ENCODE measurements around the gene KRT17.
"Not testable (repeated sequence)": the region's sequence is repeated elsewhere in the genome, so short reads cannot be mapped to it uniquely, and the experiment has no call there.

KRT17 gene

GRCh38 chr17:41653892-41654677 is 29.7 kb upstream of the KRT17 start:
- DNase-seq, result peak in 1 of 2 experiments; percentile 73

GRCh38 chr17:41653421-41653820 is 29.0 kb upstream of the KRT17 start:
- no peak for DNase-seq

DNA sequence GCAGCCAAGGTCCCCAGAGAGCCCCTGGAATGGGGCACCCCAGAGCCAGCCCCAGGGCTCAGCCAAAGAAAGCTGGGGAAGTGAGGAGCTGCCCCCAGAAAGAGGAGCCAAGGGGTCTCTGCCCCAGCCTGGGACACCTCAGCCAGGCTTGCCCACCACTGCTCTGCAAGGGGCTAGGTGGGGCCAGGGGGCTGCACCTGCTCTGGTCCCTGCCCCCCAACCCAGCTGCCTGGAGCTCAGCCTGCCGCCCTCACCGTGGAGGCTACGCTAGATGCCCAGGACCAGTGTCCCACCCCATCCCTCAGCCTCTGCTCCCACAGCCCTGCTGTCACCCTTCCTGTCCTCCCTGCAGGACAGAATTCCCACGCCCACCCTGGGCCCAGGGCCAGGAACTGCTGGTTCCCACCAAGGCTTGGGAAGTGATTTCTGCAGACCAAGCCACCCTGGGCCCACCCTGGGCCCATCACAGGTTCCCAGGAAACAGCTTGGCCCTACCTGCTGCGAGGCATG is 28.1 kb upstream of the KRT17 start:
- DNase-seq, result no peak

DNA sequence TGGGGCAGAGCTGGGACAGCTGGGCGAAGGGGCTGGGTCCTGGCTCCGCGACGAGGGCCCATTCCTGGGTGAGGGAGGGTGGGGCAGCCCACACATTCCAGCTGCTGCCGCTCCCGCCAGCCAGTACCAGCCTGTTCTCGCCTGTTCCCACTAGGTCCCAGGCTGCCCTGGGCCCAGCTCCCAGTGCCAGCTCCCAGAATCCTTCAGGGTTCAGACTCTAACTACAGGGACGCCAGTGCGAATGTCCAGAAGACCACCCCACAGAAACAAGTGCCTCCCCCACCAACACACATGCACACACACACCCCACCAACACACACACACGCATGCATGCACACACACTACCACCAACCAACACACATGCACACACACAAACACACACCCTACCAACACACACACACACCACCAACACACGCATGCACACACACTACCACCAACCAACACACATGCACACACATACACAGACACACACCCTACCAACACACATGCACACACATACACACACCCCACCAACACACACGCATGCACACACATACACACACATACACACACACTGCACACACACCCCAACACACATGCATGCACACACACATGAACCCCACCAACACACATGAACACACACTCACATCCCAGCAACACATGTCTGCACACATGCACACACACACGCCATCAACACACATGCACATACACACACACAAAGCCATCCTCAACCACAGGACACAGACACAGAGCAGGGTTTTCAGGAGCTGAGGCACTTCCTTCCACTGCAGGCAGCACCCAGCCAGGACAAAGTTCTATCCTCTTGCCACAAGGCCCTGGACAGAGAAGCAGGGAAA is 27.5 kb upstream of the KRT17 start:
- DNase-seq, result no peak

DNA sequence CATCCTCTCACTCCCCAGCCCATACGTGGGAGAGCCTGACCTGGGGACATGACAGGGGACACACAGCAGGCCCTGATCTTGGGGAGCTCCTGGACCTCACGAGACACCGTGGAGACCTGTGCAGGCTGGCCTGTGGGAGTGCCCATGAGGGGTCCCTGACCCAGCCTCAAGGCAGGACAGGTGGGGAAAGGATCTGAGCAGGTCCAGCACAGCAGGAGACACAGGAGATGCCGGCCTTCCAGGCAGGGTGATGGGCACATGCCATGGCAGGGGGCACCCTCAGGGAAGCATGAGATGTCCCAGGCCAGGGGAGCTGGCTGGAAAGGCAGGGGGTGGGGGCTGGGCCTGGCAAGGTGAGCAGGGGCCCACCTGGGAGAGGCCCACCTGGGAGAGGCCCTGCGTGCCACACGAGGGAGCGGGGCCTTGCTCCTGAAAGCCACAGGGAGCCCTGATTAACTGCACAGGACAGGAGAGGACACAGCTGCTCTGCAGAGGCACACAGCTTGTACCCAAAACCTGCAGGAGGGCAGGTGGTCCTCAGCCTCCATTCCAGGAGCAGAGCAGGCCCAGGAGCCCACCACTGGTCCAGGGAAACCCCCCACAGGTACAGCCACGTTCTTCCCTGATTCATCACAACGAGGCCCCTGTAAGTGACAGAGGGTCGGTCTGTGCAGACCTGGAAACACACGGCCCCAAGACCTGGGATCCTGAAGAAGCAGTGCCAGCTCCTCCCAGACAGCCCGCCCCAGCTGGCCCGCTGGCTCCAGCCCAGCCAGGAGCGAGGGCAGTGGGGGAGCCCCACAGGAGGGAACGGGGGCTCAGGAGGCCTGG is 26.6 kb upstream of the KRT17 start:
- no peak for DNase-seq

- no peak for DNase-seq
Observed at GRCh38 chr17:41649923-41650519, 25.6 kb upstream of the KRT17 start.

GRCh38 chr17:41648411-41649195 is 24.2 kb upstream of the KRT17 start:
- peak; percentile 66 to 91 for DNase-seq

DNA sequence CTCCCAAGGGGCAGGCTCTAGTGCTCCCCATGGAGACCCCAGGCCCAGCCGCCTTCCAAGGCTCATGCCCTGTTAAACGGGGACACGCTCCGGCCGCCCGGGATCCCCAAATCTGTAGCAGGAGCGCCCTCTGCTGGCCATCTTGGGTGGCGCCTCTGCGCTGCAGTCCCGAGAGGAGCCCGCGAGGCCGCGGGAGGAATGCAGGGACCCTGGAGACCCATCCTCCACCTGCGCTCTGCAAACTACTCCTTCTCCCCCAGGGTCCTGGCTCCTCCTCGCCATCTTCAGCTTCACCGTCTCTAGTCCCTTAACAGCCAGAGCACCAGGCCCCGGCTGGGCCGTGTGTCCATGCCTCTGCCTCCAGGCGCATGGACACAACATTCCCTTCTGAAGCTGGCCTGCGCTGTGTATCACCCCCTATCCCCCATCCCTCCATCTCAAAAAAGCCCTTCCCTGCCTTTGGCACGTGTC is 23.6 kb upstream of the KRT17 start:
- DNase-seq, result peak; percentile 64 to 93

DNA sequence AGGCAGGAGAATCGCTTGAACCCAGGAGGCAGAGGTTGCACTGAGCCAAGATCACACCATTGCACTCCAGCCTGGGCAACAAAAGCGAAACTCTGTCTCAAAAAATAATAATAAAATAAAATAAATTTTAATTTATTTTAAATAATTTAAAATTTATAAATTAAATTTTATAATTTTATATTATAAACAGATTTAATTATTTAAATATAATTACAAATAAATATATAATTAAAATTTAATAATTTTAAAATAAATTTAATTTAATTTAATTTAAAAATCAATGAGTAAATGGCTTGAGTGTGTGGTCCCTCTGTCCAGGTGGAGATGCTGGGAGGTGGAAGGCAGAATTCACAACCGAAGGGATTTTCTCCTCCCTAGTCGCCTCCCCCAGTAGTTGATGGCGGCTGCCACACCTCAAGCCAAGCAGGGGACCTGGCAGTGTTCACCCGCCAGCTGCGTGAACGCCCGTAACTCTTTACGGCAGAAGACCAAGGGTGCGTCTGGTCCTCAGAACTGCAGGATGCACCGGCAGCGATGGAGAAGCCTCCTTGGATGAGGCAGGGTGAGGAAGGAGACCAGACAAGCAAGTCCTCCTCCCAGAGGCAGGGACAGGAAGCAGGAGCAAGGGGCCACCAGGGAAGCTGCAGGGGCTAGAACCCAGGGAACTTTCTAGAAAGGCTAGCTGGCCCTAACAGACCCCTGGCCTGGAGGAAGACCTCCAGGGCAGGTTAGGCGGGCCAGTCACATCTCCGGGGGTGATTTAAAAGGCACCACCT is 22.9 kb upstream of the KRT17 start:
- DNase-seq, result no peak

DNA sequence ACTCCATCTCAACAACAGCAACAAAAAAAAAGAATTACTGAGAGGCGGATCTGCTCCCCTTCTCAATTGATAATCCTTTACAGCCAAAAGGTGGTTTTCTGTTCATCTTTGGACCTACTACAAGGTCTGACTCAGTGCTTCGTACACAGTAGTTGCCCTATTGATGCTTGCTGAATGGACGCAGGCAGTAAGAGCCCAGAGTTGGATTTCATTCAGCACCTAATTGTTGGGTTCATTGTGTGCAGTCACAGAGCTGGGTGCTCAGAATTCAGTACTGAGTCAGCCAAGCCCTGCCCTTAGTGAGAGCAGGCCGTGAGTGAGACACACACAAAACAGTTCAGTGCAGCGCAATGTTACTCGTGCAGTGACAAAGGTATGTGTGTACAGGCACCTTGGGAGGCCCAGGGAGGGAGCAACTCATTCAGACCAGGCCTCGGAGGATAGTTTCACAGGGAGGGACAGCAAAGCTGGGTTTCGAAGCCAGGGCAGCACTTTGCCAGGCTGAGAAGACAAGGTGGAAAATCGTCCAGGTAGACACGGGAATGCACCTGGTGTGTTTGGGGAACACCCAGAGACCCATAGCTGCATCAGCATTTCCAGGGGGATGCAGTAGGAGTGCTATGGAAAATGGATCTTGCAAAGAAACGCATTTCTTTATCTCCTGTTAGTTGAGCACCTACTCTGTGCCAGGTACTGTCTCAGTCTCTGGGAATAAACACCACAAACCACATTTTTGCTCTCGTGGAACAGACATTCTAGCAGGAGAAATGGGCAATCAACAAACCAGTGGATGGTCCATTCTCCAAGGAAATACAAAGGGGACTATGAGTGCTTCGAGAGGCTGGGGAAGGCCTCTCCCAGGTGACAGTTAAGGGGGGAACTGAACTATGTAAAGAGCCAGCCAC is 18.1 kb upstream of the KRT17 start:
- DNase-seq, result no peak

GRCh38 chr17:41640596-41640995 is 16.2 kb upstream of the KRT17 start:
- not testable (repeated sequence) for DNase-seq

GRCh38 chr17:41639492-41640473 is 15.4 kb upstream of the KRT17 start:
- DNase-seq, result no peak

- DNase-seq, result no peak
Observed at GRCh38 chr17:41638941-41639340, 14.6 kb upstream of the KRT17 start.

GRCh38 chr17:41638194-41638593 is 13.8 kb upstream of the KRT17 start:
- no peak for DNase-seq

DNA sequence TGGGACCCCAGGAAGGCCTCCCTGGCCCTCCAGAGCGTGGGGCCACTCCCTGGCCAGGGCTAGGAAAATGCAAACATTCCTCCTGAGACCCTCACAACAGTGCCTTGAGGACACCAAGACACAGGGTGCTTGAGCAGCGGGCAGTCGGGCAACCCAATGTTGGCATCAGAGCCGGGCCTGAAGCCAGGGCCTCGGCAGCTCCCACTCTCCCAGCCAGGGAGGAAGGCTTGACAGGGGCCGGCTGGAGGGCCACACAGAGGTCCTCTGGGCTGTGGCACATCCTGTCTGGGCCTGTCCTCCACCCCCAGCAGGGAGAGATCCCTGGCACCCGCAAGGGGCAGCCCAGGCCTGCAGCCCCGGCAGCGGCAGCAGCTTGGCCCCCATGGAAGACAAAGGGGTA is 12.3 kb upstream of the KRT17 start:
- no peak for DNase-seq

- DNase-seq, result no peak
Observed at GRCh38 chr17:41635121-41636097, 11.0 kb upstream of the KRT17 start.

- DNase-seq, result no peak
Observed at GRCh38 chr17:41634639-41635038, 10.3 kb upstream of the KRT17 start.
